HEK293T (cell line): ENCODE measurements around the gene SIGLEC1.

Experiments
- CTCF ChIA-PET: fragments of 350-600 bp; formaldehyde crosslinking; extraction: SDS; loops from one replicate; lab custom pipeline; 2021; ENCODE audit warnings: antibody characterized with exemption, inconsistent platforms; lab: Yijun Ruan, JAX
- POLR2A ChIA-PET: fragments of 350-600 bp; formaldehyde crosslinking; extraction: SDS; loops from one replicate; lab custom pipeline; 2020; ENCODE audit warnings: antibody characterized with exemption, inconsistent platforms; lab: Yijun Ruan, JAX
- DNase-seq: peaks from one replicate; pipeline ENCODE4 v3.0.0; 2012; ENCODE audit warnings: mixed read lengths; ENCODE audit errors: extremely low spot score
- ARNT ChIP-seq: fragments of 450-650 bp; IDR thresholded peaks from 2 replicates; pipeline ENCODE4 v1.6.1; 2017; ENCODE audit warnings: mild to moderate bottlenecking
- BHLHE40 ChIP-seq: fragments of 450-650 bp; IDR thresholded peaks from 2 replicates; pipeline ENCODE4 v1.6.1; 2016; ENCODE audit warnings: mild to moderate bottlenecking, moderate library complexity, borderline replicate concordance
- CTBP1 ChIP-seq: fragments of 450-650 bp; IDR thresholded peaks from 2 replicates; pipeline ENCODE4 v1.6.1; 2016; ENCODE audit warnings: borderline replicate concordance
- ELF4 ChIP-seq: fragments of 450-650 bp; IDR thresholded peaks from 2 replicates; pipeline ENCODE4 v1.6.1; 2017; ENCODE audit warnings: antibody characterized with exemption
- FOXA1 ChIP-seq: fragments of 450-650 bp; IDR thresholded peaks from 2 replicates; pipeline ENCODE4 v1.6.1; 2016; ENCODE audit warnings: mild to moderate bottlenecking
- FOXK2 ChIP-seq: fragments of 450-650 bp; IDR thresholded peaks from 2 replicates; pipeline ENCODE4 v1.6.1; 2016; ENCODE audit warnings: mild to moderate bottlenecking
- FOXM1 ChIP-seq: fragments of 450-650 bp; IDR thresholded peaks from 2 replicates; pipeline ENCODE4 v1.6.1; 2017; ENCODE audit warnings: mild to moderate bottlenecking, borderline replicate concordance
- HDGF ChIP-seq: fragments of 450-650 bp; IDR thresholded peaks from 2 replicates; pipeline ENCODE4 v1.6.1; 2017; ENCODE audit warnings: antibody characterized with exemption, borderline replicate concordance
- L3MBTL2 ChIP-seq: fragments of 450-650 bp; conservative IDR thresholded peaks from 2 replicates; pipeline ENCODE4 v1.6.1; 2016; ENCODE audit warnings: mild to moderate bottlenecking
- LEF1 ChIP-seq: fragments of 450-650 bp; IDR thresholded peaks from 2 replicates; pipeline ENCODE4 v1.6.1; 2017; ENCODE audit warnings: mild to moderate bottlenecking, borderline replicate concordance
- NFRKB ChIP-seq: fragments of 450-650 bp; IDR thresholded peaks from 2 replicates; pipeline ENCODE4 v1.6.1; 2016; ENCODE audit warnings: mild to moderate bottlenecking, moderate library complexity
- PKNOX1 ChIP-seq: fragments of 450-650 bp; IDR thresholded peaks from 2 replicates; pipeline ENCODE4 v1.6.1; 2016
- SP1 ChIP-seq: fragments of 450-650 bp; IDR thresholded peaks from 2 replicates; pipeline ENCODE4 v1.6.1; 2017
- SUZ12 ChIP-seq: fragments of 450-650 bp; IDR thresholded peaks from 2 replicates; pipeline ENCODE4 v1.6.1; 2016; ENCODE audit warnings: mild to moderate bottlenecking
- TARDBP ChIP-seq: fragments of 450-650 bp; IDR thresholded peaks from 2 replicates; pipeline ENCODE4 v1.6.1; 2016
- ZNF384 ChIP-seq: fragments of 450-650 bp; IDR thresholded peaks from 2 replicates; pipeline ENCODE4 v1.6.1; 2016

Gene SIGLEC1

GRCh38 chr20:3677733-3678132, 34.7 kb downstream of the SIGLEC1 start:
- TF ChIP-seq LEF1, result no peak
- no peak for TF ChIP-seq FOXM1
- no peak for TF ChIP-seq CTBP1
- no peak for TF ChIP-seq L3MBTL2
- no peak for TF ChIP-seq BHLHE40
- TF ChIP-seq ZNF384, result no peak
- no peak for TF ChIP-seq FOXK2
- no peak for TF ChIP-seq SP1
- no peak for TF ChIP-seq HDGF
- no peak for TF ChIP-seq ELF4
- no peak for TF ChIP-seq FOXA1
- TF ChIP-seq SUZ12, result no peak
- no peak for TF ChIP-seq PKNOX1
- TF ChIP-seq ARNT, result no peak
- no peak for TF ChIP-seq TARDBP
- no peak for TF ChIP-seq NFRKB
- CTCF ChIA-PET, result interaction anchor here (0.9 to 3.5 kb wide), 3 partner anchors 10 to 91 kb away, joined by 3 to 28 read pairs (median 10); no protein-coding TSS in a partner anchor
- POLR2A ChIA-PET, result interaction anchor here (1.3 kb wide), 1 partner anchor 29 kb away, joined by 3 read pairs; no protein-coding TSS in a partner anchor
- no peak for DNase-seq

GRCh38 chr20:3674995-3675900, 37.2 kb downstream of the SIGLEC1 start:
- no peak for DNase-seq
- POLR2A ChIA-PET, result interaction anchor here (1.1 kb wide), 1 partner anchor 33 kb away, joined by 3 read pairs; no protein-coding TSS in a partner anchor
- TF ChIP-seq FOXA1 (no peak), ARNT (no peak), HDGF (no peak), LEF1 (no peak)
- CTCF ChIA-PET, result interaction anchor here (0.6 to 3.5 kb wide), 3 partner anchors 36 to 383 kb away, joined by 3 to 28 read pairs (median 3); no protein-coding TSS in a partner anchor

GRCh38 chr20:3674447-3674846, 38.0 kb downstream of the SIGLEC1 start:
- POLR2A ChIA-PET, result interaction anchor here (1.1 kb wide), 1 partner anchor 33 kb away, joined by 3 read pairs; no protein-coding TSS in a partner anchor
- no peak for DNase-seq
- CTCF ChIA-PET, result interaction anchor here (0.6 to 1.4 kb wide), 2 partner anchors 111 to 383 kb away, joined by 3 read pairs; no protein-coding TSS in a partner anchor
- TF ChIP-seq LEF1 (no peak), FOXA1 (no peak), L3MBTL2 (no peak), PKNOX1 (no peak), ZNF384 (no peak), HDGF (no peak), FOXK2 (no peak), ARNT (no peak), ELF4 (no peak), BHLHE40 (no peak), NFRKB (no peak), TARDBP (no peak), SP1 (no peak), FOXM1 (no peak), SUZ12 (no peak)

- no peak for DNase-seq
- no peak for TF ChIP-seq LEF1
- TF ChIP-seq FOXA1, result no peak
- no peak for TF ChIP-seq ARNT
- TF ChIP-seq L3MBTL2, result no peak
- TF ChIP-seq ZNF384, result no peak
- TF ChIP-seq ELF4, result no peak
- no peak for TF ChIP-seq TARDBP
- TF ChIP-seq FOXK2, result no peak
- no peak for TF ChIP-seq BHLHE40
- no peak for TF ChIP-seq NFRKB
- TF ChIP-seq CTBP1, result no peak
- no peak for TF ChIP-seq PKNOX1
- no peak for TF ChIP-seq HDGF
- TF ChIP-seq SP1, result no peak
- TF ChIP-seq SUZ12, result no peak
- TF ChIP-seq FOXM1, result no peak
- CTCF ChIA-PET, result interaction anchor here (1.4 kb wide), 1 partner anchor 110 kb away, joined by 3 read pairs; no protein-coding TSS in a partner anchor
- POLR2A ChIA-PET, result no interaction called here
Observed at GRCh38 chr20:3673221-3674070, 39.0 kb downstream of the SIGLEC1 start.

- ChIA-PET CTCF (no interaction called here), POLR2A (no interaction called here)
- DNase-seq, result no peak
- TF ChIP-seq FOXA1, result no peak
Observed at GRCh38 chr20:3672547-3673171, 39.7 kb downstream of the SIGLEC1 start.
